KMS-11 (cell line): ENCODE data around the gene LAMA2.

Source experiments
- H2AFZ ChIP-seq: fragments of 200-600 bp; sonication (generic); 2 replicates; pipeline ENCODE4 v1.6.1; 2016; ENCODE audit warnings: antibody characterized with exemption, mixed run types, low read depth
- H3K27ac ChIP-seq: fragments of 200-600 bp; sonication (generic); 2 replicates; pipeline ENCODE4 v1.6.1; 2016; ENCODE audit warnings: mild to moderate bottlenecking, mixed run types
- H3K27me3 ChIP-seq: fragments of 200-600 bp; sonication (generic); 2 replicates; pipeline ENCODE4 v1.6.1; 2017; ENCODE audit warnings: mild to moderate bottlenecking, low read depth, mixed run types, moderate library complexity; ENCODE audit not compliant: insufficient read depth
- H3K36me3 ChIP-seq: fragments of 200-600 bp; sonication (generic); 2 replicates; pipeline ENCODE4 v1.6.1; 2017; ENCODE audit warnings: mild to moderate bottlenecking, mixed run types; ENCODE audit not compliant: insufficient read depth
- H3K4me1 ChIP-seq: fragments of 200-600 bp; sonication (generic); 2 replicates; pipeline ENCODE4 v1.6.1; 2016; ENCODE audit warnings: mild to moderate bottlenecking, low read depth, mixed run types; ENCODE audit not compliant: poor library complexity, severe bottlenecking
- H3K4me2 ChIP-seq: fragments of 200-600 bp; sonication (generic); 2 replicates; pipeline ENCODE4 v1.7.0; 2016; ENCODE audit warnings: mild to moderate bottlenecking, mixed run types
- H3K4me3 ChIP-seq: fragments of 200-600 bp; sonication (generic); IDR thresholded peaks from 2 replicates; pipeline ENCODE4 v1.6.1; 2017; ENCODE audit warnings: low read depth, low read length, mixed read lengths; ENCODE audit not compliant: insufficient read depth
- H3K79me2 ChIP-seq: fragments of 200-600 bp; sonication (generic); 2 replicates; pipeline ENCODE4 v1.6.1; 2016; ENCODE audit warnings: low read depth, mixed run types; ENCODE audit not compliant: insufficient read depth
- H3K9ac ChIP-seq: fragments of 200-600 bp; sonication (generic); 2 replicates; pipeline ENCODE4 v1.6.1; 2016; ENCODE audit warnings: mild to moderate bottlenecking, mixed run types
- H4K20me1 ChIP-seq: fragments of 200-600 bp; sonication (generic); 2 replicates; pipeline ENCODE4 v1.6.1; 2016; ENCODE audit warnings: mild to moderate bottlenecking, mixed run types; ENCODE audit not compliant: insufficient read depth
- CTCF ChIP-seq: fragments of 200-600 bp; sonication (generic); conservative IDR thresholded peaks from 2 replicates; pipeline ENCODE4 v1.6.1; 2017; ENCODE audit warnings: low read depth, mild to moderate bottlenecking, antibody characterized with exemption, low read length, moderate library complexity, mixed read lengths

Gene LAMA2

GRCh38 chr6:129417416-129418086, 534.6 kb downstream of the LAMA2 start:
- Histone ChIP-seq H3K27ac (no peak overlapping the region), H3K36me3 (no peaks in the 10 kb centered on the region), H2AFZ (no peak overlapping the region), H3K79me2 (no peaks in the 10 kb centered on the region), H3K4me1 (no peaks in the 10 kb centered on the region), H3K27me3 (no peaks in the 10 kb centered on the region), H3K4me3 (no peak overlapping the region), H4K20me1 (no peaks in the 10 kb centered on the region), H3K4me2 (no peak overlapping the region), H3K9ac (no peak overlapping the region)
- no peak for TF ChIP-seq CTCF

DNA sequence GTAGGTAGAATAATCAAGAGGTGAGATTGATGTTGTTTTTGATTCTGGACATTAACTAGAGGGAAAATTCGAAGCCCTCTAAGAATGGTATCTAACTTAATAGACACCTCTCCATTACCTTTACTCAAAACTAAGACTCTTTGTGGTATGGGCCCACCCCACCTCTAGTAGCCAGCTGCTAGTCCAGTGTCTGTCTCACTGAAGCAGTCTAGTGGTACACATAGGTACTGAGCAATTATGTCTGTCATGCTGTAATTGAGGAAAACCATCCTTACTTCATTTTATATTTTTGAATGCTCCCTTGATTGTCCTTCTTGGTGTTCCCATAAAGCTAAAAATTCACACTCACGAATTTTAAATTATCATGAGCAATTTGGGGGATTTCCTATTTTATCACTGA, 536.4 kb downstream of the LAMA2 start:
- Histone ChIP-seq H3K27me3 (no peaks in the 10 kb centered on the region), H3K79me2 (no peaks in the 10 kb centered on the region), H3K27ac (no peak overlapping the region), H2AFZ (no peak overlapping the region), H4K20me1 (no peaks in the 10 kb centered on the region), H3K4me3 (no peak overlapping the region), H3K36me3 (no peaks in the 10 kb centered on the region), H3K4me1 (no peaks in the 10 kb centered on the region), H3K9ac (no peak overlapping the region), H3K4me2 (no peak overlapping the region)
- no peak for TF ChIP-seq CTCF

DNA sequence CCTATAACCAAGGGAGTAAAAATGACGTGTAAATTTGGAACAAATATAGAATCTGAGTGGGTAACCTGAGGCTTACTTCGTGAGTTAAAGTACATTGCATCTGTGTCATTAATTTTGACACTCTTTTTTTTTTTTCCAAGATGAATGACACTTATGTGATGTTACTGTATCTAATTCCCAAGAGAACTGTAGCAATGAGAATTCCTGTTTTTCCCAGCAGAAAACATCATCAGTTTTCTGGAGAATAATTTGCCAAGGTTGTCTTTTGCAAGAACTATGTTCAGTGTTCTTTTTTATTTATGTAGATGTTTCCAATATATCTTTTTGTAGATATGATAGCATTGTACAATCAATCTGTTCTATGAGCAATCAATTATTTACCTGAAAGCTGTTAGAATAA, 543.4 kb downstream of the LAMA2 start:
- H3K4me1 ChIP-seq = no peaks in the 10 kb centered on the region
- no peak overlapping the region for H3K9ac ChIP-seq
- no peaks in the 10 kb centered on the region for H4K20me1 ChIP-seq
- H2AFZ ChIP-seq = no peak overlapping the region
- no peak overlapping the region for H3K4me2 ChIP-seq
- no peak for TF ChIP-seq CTCF
- H3K36me3 ChIP-seq = no peaks in the 10 kb centered on the region
- H3K79me2 ChIP-seq = no peaks in the 10 kb centered on the region
- H3K27me3 ChIP-seq = no peaks in the 10 kb centered on the region
- H3K27ac ChIP-seq = no peak overlapping the region
- no peak overlapping the region for H3K4me3 ChIP-seq

- H3K9ac ChIP-seq = no peak overlapping the region
- no peak overlapping the region for H2AFZ ChIP-seq
- no peaks in the 10 kb centered on the region for H3K36me3 ChIP-seq
- H3K79me2 ChIP-seq = no peaks in the 10 kb centered on the region
- no peak for TF ChIP-seq CTCF
- H3K4me2 ChIP-seq = no peak overlapping the region
- H4K20me1 ChIP-seq = no peaks in the 10 kb centered on the region
- H3K27ac ChIP-seq = no peak overlapping the region
- no peaks in the 10 kb centered on the region for H3K4me1 ChIP-seq
- no peak overlapping the region for H3K4me3 ChIP-seq
- no peaks in the 10 kb centered on the region for H3K27me3 ChIP-seq
These were observed 547.0 kb downstream of the LAMA2 start for GRCh38 chr6:129429956-129430355.
